ENCODE data around the gene DOC2B.

GRCh38 chr17:192666-193425, 11.4 kb upstream of the DOC2B start:
- TF ChIP-seq POLR2A (IDR thresholded peaks at IDR 0.05): no peak
- TF ChIP-seq CTCF (IDR thresholded peaks at IDR 0.05): no peak

Data from heart left ventricle (tissue), 13 donors.